ENCODE measurements around the gene FOXN3.

DNA sequence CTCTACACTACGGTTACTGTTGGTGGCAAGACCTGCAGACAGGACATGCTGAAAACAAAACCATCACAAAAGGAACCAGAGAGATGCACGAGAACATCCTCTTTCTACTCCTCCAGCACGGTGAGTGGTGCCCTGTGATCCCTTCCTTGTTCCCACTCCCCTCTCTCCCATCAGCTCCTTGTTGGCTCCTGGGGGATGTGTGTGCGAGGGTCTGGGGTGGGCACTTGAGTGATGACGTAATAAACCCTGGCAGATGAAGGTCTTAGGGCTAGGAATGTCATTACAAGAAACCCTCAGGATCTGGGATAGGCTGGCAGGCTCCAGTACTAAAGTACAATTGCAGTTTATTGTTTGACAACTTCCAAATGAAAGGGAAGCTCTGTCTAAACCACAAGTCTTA is 261.5 kb downstream of the FOXN3 start:
- no peak for TF ChIP-seq POLR2A (IDR thresholded peaks at IDR 0.05)
- TF ChIP-seq, protein P1, sequence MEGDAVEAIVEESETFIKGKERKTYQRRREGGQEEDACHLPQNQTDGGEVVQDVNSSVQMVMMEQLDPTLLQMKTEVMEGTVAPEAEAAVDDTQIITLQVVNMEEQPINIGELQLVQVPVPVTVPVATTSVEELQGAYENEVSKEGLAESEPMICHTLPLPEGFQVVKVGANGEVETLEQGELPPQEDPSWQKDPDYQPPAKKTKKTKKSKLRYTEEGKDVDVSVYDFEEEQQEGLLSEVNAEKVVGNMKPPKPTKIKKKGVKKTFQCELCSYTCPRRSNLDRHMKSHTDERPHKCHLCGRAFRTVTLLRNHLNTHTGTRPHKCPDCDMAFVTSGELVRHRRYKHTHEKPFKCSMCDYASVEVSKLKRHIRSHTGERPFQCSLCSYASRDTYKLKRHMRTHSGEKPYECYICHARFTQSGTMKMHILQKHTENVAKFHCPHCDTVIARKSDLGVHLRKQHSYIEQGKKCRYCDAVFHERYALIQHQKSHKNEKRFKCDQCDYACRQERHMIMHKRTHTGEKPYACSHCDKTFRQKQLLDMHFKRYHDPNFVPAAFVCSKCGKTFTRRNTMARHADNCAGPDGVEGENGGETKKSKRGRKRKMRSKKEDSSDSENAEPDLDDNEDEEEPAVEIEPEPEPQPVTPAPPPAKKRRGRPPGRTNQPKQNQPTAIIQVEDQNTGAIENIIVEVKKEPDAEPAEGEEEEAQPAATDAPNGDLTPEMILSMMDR (IDR thresholded peaks at IDR 0.05), result no peak
